Hematopoietic multipotent progenitor cell (in vitro differentiated cells): ENCODE results near the gene ENAM. TPM values are rescaled to one million over a fixed set of nuclear protein-coding genes. Genes with fewer than 3 reads are reported as not detected.

Experiments
- DNase-seq, 3 donors: peaks; one replicate each; pipeline ENCODE4 v3.0.0-alpha.2; 2011 to 2015; ENCODE audit warnings: low read depth in 2 of 3, low spot score in 2 of 3
- total RNA-seq: library from RNA; depleted of rRNA; stranded (reverse); fragments of >200 nt; gene quantifications from one replicate; pipeline ENCODE4 v1.2.3, GENCODE V29; 2012

The ENAM gene
- total RNA-seq, result not detected

GRCh38 chr4:70628444-70628843 lies at the start of gene ENAM:
ENAM (plus strand) TSS chr4:70628744; CDS start chr4:70629501, 757 bp downstream.
- no peak for DNase-seq

GRCh38 chr4:70581980-70582379 lies 46.6 kb upstream of the ENAM start:
- no peak for DNase-seq

GRCh38 chr4:70583952-70584834 lies 44.4 kb upstream of the ENAM start:
- DNase-seq, result no peak

- DNase-seq, result no peak
These were observed 41.7 kb upstream of the ENAM start for GRCh38 chr4:70586841-70587240.

- DNase-seq, result no peak
These were observed 38.8 kb upstream of the ENAM start for GRCh38 chr4:70589785-70590184.

GRCh38 chr4:70591955-70592582 lies 36.5 kb upstream of the ENAM start, which contains the start of gene AMBN:
AMBN (plus strand) TSS chr4:70592256; CDS start chr4:70592359, 103 bp downstream.
- no peak for DNase-seq

GRCh38 chr4:70594196-70594595 lies 34.3 kb upstream of the ENAM start:
- no peak for DNase-seq

- no peak for DNase-seq
These were observed 28.2 kb upstream of the ENAM start for GRCh38 chr4:70600305-70600704.

GRCh38 chr4:70600977-70601376 lies 27.6 kb upstream of the ENAM start:
- no peak for DNase-seq

- peak; percentile 26 to 89 (median 78) for DNase-seq
These were observed 27.0 kb upstream of the ENAM start for GRCh38 chr4:70601422-70602039.

- no peak for DNase-seq
These were observed 24.7 kb upstream of the ENAM start for GRCh38 chr4:70603856-70604255.

- no peak for DNase-seq
These were observed 22.1 kb upstream of the ENAM start for GRCh38 chr4:70606459-70606858.

GRCh38 chr4:70607334-70607853 lies 21.1 kb upstream of the ENAM start:
- DNase-seq, result no peak

GRCh38 chr4:70608324-70608723 lies 20.2 kb upstream of the ENAM start:
- no peak for DNase-seq

GRCh38 chr4:70613306-70614183 lies 15.0 kb upstream of the ENAM start:
- DNase-seq, result no peak

- DNase-seq, result peak in 1 of 3 donors; percentile 36
These were observed 14.4 kb upstream of the ENAM start for GRCh38 chr4:70614184-70614555.

- no peak for DNase-seq
These were observed 9.3 kb upstream of the ENAM start for GRCh38 chr4:70619288-70619687.

- DNase-seq, result peak in 1 of 3 donors; percentile 21
These were observed 8.8 kb upstream of the ENAM start for GRCh38 chr4:70619778-70620177.

GRCh38 chr4:70623323-70623722 lies 5.2 kb upstream of the ENAM start:
- DNase-seq, result peak in 1 of 3 donors; percentile 21

- DNase-seq, result no peak
These were observed 4.2 kb upstream of the ENAM start for GRCh38 chr4:70624226-70624793.
